Breast epithelium (tissue), 3 donors: Measurements from ENCODE around the gene SPRY1.

Source experiments
- POLR2A ChIP-seq: fragments of 450-650 bp; IDR thresholded peaks from one replicate; pipeline ENCODE4 v1.6.1; 2016; ENCODE audit warnings: antibody characterized with exemption, mild to moderate bottlenecking, moderate library complexity
- POLR2AphosphoS5 ChIP-seq, 3 donors: sonication (generic); formaldehyde crosslinking; IDR thresholded peaks; one replicate each; pipeline ENCODE4 v1.6.1; 2017; ENCODE audit warnings: antibody characterized with exemption in 3 of 3
- TF ChIP-seq, protein P1 (sequence below), 3 donors: fragments of 450-650 bp; IDR thresholded peaks; one replicate each; pipeline ENCODE4 v1.5.1; 2016 to 2017; ENCODE audit warnings: antibody characterized with exemption in 3 of 3, mild to moderate bottlenecking in 3 of 3, moderate library complexity in 3 of 3

DNA sequence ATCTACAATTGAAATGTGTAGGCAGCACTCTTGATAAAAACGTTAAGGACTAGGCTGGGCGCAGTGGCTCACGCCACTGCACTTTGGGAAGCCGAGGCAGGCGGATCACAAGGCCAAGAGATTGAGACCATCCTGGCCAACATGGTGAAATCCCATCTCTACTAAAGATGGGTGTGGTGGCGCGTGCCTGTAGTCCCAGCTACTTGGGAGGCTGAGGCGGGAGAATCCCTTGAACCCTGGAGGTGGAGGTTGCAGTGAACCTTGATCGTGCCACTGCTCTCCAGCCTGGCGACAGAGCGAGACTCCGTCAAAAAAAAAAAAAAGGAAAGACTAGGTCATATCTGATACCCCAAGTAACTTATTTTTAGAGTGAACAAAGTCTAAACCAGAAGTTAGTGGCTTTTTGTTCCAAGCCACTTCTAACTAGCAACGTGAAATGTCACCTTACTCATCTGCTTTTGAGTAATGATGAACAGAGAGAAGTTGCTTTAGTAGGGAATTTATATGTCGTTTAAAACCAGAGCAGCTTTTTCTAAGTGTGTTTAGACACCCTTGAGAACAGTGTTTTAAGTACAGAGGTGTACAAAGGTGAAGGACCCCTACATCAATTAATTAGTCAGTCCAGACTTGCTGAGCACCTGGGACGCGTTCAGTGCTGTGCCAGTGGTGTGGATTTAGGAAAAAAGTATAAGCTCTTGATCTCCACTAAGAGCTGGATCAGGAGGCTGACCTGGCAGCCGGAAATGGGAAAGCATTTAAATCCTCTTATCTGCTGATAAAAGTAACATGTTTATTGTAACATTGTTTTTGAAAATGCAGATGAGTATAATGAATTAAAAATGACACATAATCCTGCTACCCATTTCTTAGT lies 23.5 kb downstream of the SPRY1 start:
- TF ChIP-seq, protein P1, sequence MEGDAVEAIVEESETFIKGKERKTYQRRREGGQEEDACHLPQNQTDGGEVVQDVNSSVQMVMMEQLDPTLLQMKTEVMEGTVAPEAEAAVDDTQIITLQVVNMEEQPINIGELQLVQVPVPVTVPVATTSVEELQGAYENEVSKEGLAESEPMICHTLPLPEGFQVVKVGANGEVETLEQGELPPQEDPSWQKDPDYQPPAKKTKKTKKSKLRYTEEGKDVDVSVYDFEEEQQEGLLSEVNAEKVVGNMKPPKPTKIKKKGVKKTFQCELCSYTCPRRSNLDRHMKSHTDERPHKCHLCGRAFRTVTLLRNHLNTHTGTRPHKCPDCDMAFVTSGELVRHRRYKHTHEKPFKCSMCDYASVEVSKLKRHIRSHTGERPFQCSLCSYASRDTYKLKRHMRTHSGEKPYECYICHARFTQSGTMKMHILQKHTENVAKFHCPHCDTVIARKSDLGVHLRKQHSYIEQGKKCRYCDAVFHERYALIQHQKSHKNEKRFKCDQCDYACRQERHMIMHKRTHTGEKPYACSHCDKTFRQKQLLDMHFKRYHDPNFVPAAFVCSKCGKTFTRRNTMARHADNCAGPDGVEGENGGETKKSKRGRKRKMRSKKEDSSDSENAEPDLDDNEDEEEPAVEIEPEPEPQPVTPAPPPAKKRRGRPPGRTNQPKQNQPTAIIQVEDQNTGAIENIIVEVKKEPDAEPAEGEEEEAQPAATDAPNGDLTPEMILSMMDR (IDR thresholded peaks at IDR 0.05), result no peak
- TF ChIP-seq POLR2AphosphoS5 (IDR thresholded peaks at IDR 0.05), result no peak
- TF ChIP-seq POLR2A, result no peak
